HG03457 (cell line): ENCODE measurements around the gene MAP3K15.

Source experiments
- ATAC-seq: cut with Tn5 transposase; IDR thresholded peaks from one replicate; pipeline ENCODE4 v1.9.1; 2021; ENCODE audit warnings: moderate number of reproducible peaks; ENCODE audit not compliant: unreplicated experiment

MAP3K15 gene

DNA sequence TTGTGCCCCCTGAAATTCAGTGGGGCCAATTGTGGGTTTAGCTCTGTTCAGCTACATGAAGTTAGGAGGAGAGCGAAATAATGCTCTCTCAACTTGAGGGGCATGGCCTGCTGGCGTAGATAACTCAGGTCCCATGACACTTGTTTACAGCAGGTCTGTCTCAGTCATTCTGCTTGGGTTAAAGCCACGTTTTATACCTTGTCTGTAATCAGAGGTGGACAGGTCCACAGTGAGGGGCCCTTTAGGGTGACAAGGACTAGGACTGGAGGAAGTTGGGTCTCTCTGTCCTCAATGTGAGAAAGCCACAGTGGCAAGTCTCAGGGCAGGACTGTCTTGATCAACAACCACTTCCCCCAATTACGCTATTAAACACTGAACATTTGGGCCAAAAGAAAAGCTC is 122.6 kb downstream of the MAP3K15 start:
- ATAC-seq, result no peak

GRCh38 chrX:19392078-19392477 is 123.2 kb downstream of the MAP3K15 start:
- ATAC-seq, result no peak

- ATAC-seq, result no peak
Measured at GRCh38 chrX:19389227-19389845, 126.0 kb downstream of the MAP3K15 start.

DNA sequence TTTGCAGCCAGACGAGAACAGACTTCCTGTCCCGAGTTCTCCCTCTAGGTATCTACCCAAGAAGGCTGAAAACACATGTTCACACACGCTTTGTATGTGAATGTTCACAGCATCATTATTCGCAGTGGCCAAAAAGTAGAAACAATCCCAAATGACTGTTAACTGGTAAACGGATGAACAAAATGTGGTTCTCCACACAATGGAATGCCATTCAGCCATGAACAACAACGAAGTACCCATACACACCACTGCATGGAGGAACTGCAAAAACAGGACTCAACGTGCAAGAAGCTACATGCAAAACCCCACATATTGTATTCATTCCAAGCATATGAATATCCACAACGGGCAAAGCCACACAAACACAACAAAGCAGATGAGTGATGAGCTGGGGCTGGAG is 126.6 kb downstream of the MAP3K15 start:
- no peak for ATAC-seq

GRCh38 chrX:19388064-19388679 is 127.1 kb downstream of the MAP3K15 start:
- no peak for ATAC-seq

DNA sequence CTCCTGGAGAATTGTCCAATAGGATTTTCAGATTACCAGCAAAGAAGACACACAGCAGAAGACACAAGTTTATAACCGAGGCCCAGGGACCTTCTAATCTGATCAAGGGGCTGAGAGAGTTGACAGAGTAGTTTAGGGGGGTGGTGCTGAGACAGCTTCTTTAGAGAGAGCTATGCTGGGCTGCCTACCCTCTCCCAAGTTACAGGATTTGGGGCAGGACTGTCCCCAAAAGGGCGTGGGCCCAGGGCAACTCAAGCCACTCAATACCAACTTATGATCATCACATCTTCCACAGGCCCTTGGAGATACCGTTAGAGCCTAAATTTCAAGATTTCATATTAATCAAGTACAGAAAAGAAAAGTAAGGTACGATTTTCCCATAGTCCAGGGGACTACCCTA is 128.6 kb downstream of the MAP3K15 start:
- no peak for ATAC-seq

GRCh38 chrX:19382555-19383145 is 132.7 kb downstream of the MAP3K15 start:
- no peak for ATAC-seq

DNA sequence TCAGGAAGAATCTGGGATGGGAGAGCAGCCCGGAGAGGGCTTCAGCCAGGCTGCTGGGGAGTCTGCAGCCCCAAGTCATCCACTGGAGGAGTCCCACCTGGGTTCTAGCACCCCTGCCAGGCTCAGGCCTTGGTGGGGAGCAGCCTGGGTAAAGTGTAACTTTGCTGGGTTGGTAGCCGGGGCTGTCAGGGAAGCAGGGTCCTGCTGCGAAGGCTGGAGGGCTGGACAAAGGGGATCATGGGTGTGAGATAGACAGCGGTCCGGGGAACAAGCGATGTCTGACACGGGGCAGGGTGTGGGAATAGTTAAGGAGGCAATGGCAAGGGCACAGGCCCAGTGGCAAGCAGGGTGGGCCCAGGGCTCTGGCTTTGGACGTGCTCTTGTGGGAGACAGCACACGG is 134.0 kb downstream of the MAP3K15 start:
- ATAC-seq, result no peak

- no peak for ATAC-seq
Measured at GRCh38 chrX:19377799-19378198, 137.5 kb downstream of the MAP3K15 start.

GRCh38 chrX:19375546-19375945 is 139.8 kb downstream of the MAP3K15 start:
- ATAC-seq, result no peak

GRCh38 chrX:19373351-19373891 is 141.9 kb downstream of the MAP3K15 start:
- ATAC-seq, result no peak

- ATAC-seq, result no peak
Measured at GRCh38 chrX:19372547-19373331, 142.6 kb downstream of the MAP3K15 start.

GRCh38 chrX:19372170-19372546 is 143.2 kb downstream of the MAP3K15 start:
- no peak for ATAC-seq

- ATAC-seq, result no peak
Measured at GRCh38 chrX:19370061-19370460, 145.2 kb downstream of the MAP3K15 start.

DNA sequence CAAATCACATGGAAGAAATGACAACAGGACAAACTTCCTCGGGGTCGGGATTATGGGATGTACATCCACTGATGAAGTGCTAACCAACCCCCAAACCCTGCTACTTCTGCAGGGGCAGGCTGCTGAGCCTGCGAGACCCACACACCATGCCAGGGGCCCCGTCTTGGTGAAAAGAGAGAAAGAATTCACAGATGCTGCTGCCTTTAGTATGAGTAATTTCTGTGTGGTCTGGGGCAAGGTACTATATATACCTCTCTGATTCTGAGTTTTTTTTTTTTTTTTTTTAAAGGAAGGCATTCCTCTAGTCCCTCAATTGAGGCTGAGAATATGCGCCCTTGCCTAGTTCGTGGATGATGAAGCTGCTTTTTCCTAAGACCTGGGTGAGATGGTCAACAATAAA is 146.7 kb downstream of the MAP3K15 start:
- ATAC-seq, result no peak

- no peak for ATAC-seq
Measured at GRCh38 chrX:19361701-19362100, 153.6 kb downstream of the MAP3K15 start.

DNA sequence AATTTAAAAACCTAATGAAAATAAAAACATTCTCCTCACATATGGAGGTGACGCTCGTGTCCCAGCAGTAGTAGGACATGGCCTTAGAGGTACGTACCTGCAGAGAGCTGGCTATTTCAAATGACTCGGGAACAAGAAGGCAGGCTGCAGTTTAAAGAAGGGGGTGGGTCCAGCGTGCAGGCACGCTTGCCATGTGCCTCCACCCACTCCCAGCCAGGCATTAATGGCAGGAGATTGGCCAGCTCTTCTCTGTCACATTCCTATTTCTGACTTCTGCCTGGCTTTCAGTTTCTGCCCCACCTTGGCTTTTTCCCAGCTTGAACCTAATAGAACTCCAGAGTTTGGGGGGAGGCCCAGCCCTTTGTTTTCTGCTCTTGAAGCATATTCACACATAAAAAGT is 154.4 kb downstream of the MAP3K15 start:
- ATAC-seq, result no peak

DNA sequence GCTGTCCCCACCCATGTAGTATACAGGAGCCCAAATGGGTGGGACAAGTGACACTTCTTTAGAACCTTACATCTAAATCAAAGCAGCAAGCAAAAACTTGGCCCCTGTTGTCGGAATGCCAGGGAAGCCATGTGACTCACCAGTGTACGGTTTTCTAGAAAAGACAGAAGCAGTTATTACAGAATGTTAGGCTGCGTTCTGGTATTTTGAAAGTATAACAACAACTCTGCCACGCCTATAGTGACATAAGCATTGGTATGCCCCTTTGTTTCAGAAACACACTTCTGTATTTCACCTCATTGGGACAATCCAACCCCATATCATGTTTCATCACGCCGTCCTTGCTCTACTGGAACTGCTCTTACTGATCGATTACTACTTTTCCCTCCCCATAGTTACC is 156.8 kb downstream of the MAP3K15 start:
- ATAC-seq, result no peak

DNA sequence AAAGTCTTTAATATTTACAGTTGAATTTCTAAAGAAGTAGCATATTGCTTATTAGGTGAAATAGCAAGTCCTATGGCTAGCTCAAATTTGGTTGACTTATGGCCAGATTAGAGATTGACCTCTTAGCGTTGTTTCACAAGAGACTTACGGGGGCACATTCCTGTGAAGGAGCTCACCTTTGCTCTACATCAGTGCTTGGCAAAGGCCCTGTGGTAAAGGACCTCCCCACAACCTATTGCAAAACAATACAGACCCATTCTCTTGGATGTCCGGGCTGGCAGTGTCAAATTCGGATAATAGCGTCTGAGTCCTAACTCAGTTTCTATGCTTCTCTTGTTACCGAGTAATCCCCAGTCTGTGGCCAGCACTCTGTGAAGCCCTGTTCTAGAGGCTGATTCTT is 160.7 kb downstream of the MAP3K15 start:
- no peak for ATAC-seq

GRCh38 chrX:19350941-19351384 is 164.3 kb downstream of the MAP3K15 start:
- peak; percentile 97 for ATAC-seq

- no peak for ATAC-seq
Measured at GRCh38 chrX:19349264-19349663, 166.0 kb downstream of the MAP3K15 start.

DNA sequence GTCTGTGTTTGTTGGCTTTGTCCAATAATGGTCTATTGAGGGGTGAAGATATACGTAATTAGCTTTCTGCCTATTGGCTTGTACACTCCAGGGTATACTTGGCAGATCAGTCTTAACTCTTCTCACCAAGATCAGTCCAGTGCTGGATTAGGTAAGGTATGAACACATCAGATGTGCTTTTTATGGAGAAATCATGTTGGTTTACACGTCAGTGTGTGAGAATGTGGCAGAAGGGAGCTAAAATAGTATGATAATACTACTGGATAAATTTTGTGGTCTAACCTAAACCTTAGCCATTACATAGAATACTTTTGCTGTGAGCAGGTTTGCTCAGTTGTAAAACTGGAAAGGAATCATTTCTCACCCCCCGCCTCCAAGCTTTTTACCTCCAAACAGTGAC is 167.4 kb downstream of the MAP3K15 start:
- ATAC-seq, result no peak
